Adrenal gland (tissue), 5 donors: ENCODE results near the gene TRAF3.

ENCODE experiments used
- CTCF ChIP-seq, 6 experiments: fragments of 450-650 bp in 4 of 6; fragments of 200-600 bp in 2 of 6; sonication (generic) in 1 of 6; IDR thresholded peaks; 1 replicate in 5 of 6; 2 replicates in 1 of 6; pipeline versions ENCODE4 v1.5.1 to v1.8.0; 2016 to 2021; ENCODE audit warnings: antibody characterized with exemption in 6 of 6, mild to moderate bottlenecking in 2 of 6, moderate library complexity in 1 of 6
- POLR2A ChIP-seq, 2 donors: fragments of 450-650 bp; IDR thresholded peaks; one replicate each; pipeline ENCODE4 v1.6.1; 2017; ENCODE audit warnings: antibody characterized with exemption in 2 of 2, mild to moderate bottlenecking in 2 of 2, moderate library complexity in 1 of 2
- donor health status: DM: no; HTN: no; CAD: no.

- TF ChIP-seq CTCF (IDR thresholded peaks at IDR 0.05) (no peak), POLR2A (IDR thresholded peaks at IDR 0.05) (no peak)
These were observed 147.7 kb downstream of the TRAF3 start for GRCh38 chr14:102924632-102925588.
